Activated CD8-positive, alpha-beta T cell treated with anti-CD3 and anti-CD28 coated beads for 36 hours (primary cell): Measurements from ENCODE around the gene TM4SF4. TPM values are rescaled to one million over a fixed set of nuclear protein-coding genes. Genes with fewer than 3 reads are reported as not detected.

ENCODE experiments used
- ATAC-seq: fragments of 200-7000 bp; cut with Tn5 transposase; one replicate; pipeline ENCODE4 v1.10.0; 2021; ENCODE audit warnings: mild to moderate bottlenecking, moderate library complexity
- CTCF ChIA-PET: fragments of 350-600 bp; sonication (Branson Sonifier 250); formaldehyde crosslinking; loops from one replicate; lab custom pipeline; 2021; ENCODE audit warnings: antibody characterized with exemption; lab: Charles Lee
- POLR2A ChIA-PET: fragments of 350-600 bp; sonication (Branson Sonifier 250); formaldehyde crosslinking; loops from one replicate; lab custom pipeline; 2021; ENCODE audit warnings: antibody characterized with exemption; lab: Charles Lee
- DNase-seq: peaks from one replicate; pipeline ENCODE4 v3.0.0-alpha.2; 2020
- H3K27ac Mint-ChIP-seq: one replicate; pipeline ENCODE4 v1.8.0; 2021; ENCODE audit warnings: mild to moderate bottlenecking, mixed read lengths
- H3K27me3 Mint-ChIP-seq: one replicate; pipeline ENCODE4 v1.8.0; 2021; ENCODE audit warnings: mixed read lengths
- H3K36me3 Mint-ChIP-seq: one replicate; pipeline ENCODE4 v1.8.0; 2021; ENCODE audit warnings: low read depth, mixed read lengths
- H3K4me1 Mint-ChIP-seq: one replicate; pipeline ENCODE4 v1.8.0; 2021; ENCODE audit warnings: low read depth, mixed read lengths
- H3K4me3 Mint-ChIP-seq: one replicate; pipeline ENCODE4 v1.8.0; 2021; ENCODE audit warnings: mild to moderate bottlenecking, moderate library complexity, mixed read lengths
- H3K9me3 Mint-ChIP-seq: one replicate; pipeline ENCODE4 v1.8.0; 2021; ENCODE audit warnings: mixed read lengths
- intact Hi-C: fragments of 100-400 bp; cut with micrococcal nuclease; formaldehyde crosslinking; loops from one replicate; pipeline ENCODE4 v1.10.0; 2022
- total RNA-seq, 2 experiments: library from RNA; stranded (reverse); gene quantifications; one replicate each; pipeline ENCODE4 v1.2.3, GENCODE V29; 2021
- TF ChIP-seq, protein P1 (sequence below): fragments of 200-600 bp; IDR thresholded peaks from one replicate; pipeline ENCODE4 v1.8.0; 2022; ENCODE audit warnings: antibody characterized with exemption, mild to moderate bottlenecking

The TM4SF4 gene
- total RNA-seq, 2 experiments from 2014 or later, result not detected

GRCh38 chr3:149507491-149508324, 33.2 kb downstream of the TM4SF4 start:
- TF ChIP-seq, protein P1, sequence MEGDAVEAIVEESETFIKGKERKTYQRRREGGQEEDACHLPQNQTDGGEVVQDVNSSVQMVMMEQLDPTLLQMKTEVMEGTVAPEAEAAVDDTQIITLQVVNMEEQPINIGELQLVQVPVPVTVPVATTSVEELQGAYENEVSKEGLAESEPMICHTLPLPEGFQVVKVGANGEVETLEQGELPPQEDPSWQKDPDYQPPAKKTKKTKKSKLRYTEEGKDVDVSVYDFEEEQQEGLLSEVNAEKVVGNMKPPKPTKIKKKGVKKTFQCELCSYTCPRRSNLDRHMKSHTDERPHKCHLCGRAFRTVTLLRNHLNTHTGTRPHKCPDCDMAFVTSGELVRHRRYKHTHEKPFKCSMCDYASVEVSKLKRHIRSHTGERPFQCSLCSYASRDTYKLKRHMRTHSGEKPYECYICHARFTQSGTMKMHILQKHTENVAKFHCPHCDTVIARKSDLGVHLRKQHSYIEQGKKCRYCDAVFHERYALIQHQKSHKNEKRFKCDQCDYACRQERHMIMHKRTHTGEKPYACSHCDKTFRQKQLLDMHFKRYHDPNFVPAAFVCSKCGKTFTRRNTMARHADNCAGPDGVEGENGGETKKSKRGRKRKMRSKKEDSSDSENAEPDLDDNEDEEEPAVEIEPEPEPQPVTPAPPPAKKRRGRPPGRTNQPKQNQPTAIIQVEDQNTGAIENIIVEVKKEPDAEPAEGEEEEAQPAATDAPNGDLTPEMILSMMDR, result no peak
- peaks cover 8% of the 10 kb centered on the region for H3K4me1 Mint-ChIP-seq
- ATAC-seq, result peak; percentile 78
- no peak overlapping the region for H3K27ac Mint-ChIP-seq
- H3K36me3 Mint-ChIP-seq, result no peaks in the 10 kb centered on the region
- peak; percentile 35 for DNase-seq
- H3K9me3 Mint-ChIP-seq, result no peaks in the 10 kb centered on the region
- peaks cover 13% of the 10 kb centered on the region for H3K27me3 Mint-ChIP-seq
- no peak overlapping the region for H3K4me3 Mint-ChIP-seq
- ChIA-PET CTCF (interaction anchor here (1.0 to 3.4 kb wide), 3 partner anchors 12 to 263 kb away, joined by 3 to 10 read pairs (median 3); no protein-coding TSS in a partner anchor), POLR2A (no interaction called here)
- intact Hi-C loops, result no loop called here

GRCh38 chr3:149509526-149509925, 35.0 kb downstream of the TM4SF4 start:
- Mint-ChIP-seq H3K4me1 (peaks cover 8% of the 10 kb centered on the region), H3K9me3 (no peaks in the 10 kb centered on the region), H3K27me3 (peaks cover 16% of the 10 kb centered on the region), H3K4me3 (no peak overlapping the region), H3K36me3 (no peaks in the 10 kb centered on the region), H3K27ac (no peak overlapping the region)
- POLR2A ChIA-PET, result no interaction called here
- DNase-seq (no peak), ATAC-seq (no peak)
- TF ChIP-seq, protein P1, result no peak
- intact Hi-C loops, result no loop called here
- CTCF ChIA-PET, result interaction anchor here (1.0 to 4.1 kb wide), 7 partner anchors 11 to 261 kb away, joined by 3 to 18 read pairs (median 3); partner anchors contain the start of gene COMMD2

- H3K27me3 Mint-ChIP-seq, result peaks cover 20% of the 10 kb centered on the region
- no peak overlapping the region for H3K4me3 Mint-ChIP-seq
- ChIA-PET CTCF (interaction anchor here (1.0 to 4.1 kb wide), 6 partner anchors 12 to 266 kb away, joined by 3 to 18 read pairs (median 5); no protein-coding TSS in a partner anchor), POLR2A (no interaction called here)
- intact Hi-C loops, result loop anchor here (10.0 kb wide), 1 partner anchor 204 kb away; no protein-coding TSS in a partner anchor
- ATAC-seq (no peak), DNase-seq (no peak)
- no peaks in the 10 kb centered on the region for H3K9me3 Mint-ChIP-seq
- TF ChIP-seq, protein P1, result no peak
- no peaks in the 10 kb centered on the region for H3K36me3 Mint-ChIP-seq
- no peak overlapping the region for H3K27ac Mint-ChIP-seq
- H3K4me1 Mint-ChIP-seq, result peaks cover 8% of the 10 kb centered on the region
These were observed 36.0 kb downstream of the TM4SF4 start for GRCh38 chr3:149510480-149510879.

- DNase-seq (no peak), ATAC-seq (no peak)
- no peak overlapping the region for H3K4me3 Mint-ChIP-seq
- TF ChIP-seq, protein P1, result no peak
- H3K4me1 Mint-ChIP-seq, result peaks cover 8% of the 10 kb centered on the region
- CTCF ChIA-PET, result interaction anchor here (0.6 to 4.1 kb wide), 5 partner anchors 16 to 265 kb away, joined by 3 to 18 read pairs (median 5); no protein-coding TSS in a partner anchor
- H3K36me3 Mint-ChIP-seq, result no peaks in the 10 kb centered on the region
- H3K9me3 Mint-ChIP-seq, result no peaks in the 10 kb centered on the region
- H3K27me3 Mint-ChIP-seq, result peaks cover 20% of the 10 kb centered on the region
- intact Hi-C loops, result loop anchor here (10.0 kb wide), 1 partner anchor 204 kb away; no protein-coding TSS in a partner anchor
- POLR2A ChIA-PET, result no interaction called here
- H3K27ac Mint-ChIP-seq, result no peak overlapping the region
These were observed 36.6 kb downstream of the TM4SF4 start for GRCh38 chr3:149511040-149511626.
